GM12878 (cell line): ENCODE data around the gene ETFRF1. TPM values are rescaled to one million over a fixed set of nuclear protein-coding genes. Genes with fewer than 3 reads are reported as not detected.

Experiments used
- ATAC-seq: fragments of 200-7000 bp; cut with Tn5 transposase; 3 replicates; pipeline ENCODE4 v1.9.1; 2020; ENCODE audit warnings: mild to moderate bottlenecking, moderate library complexity
- BruUV-seq: library from RNA; stranded (reverse); fragments of 400-500 nt; replicated peaks from 2 replicates; lab custom pipeline; 2021; lab: Mats Ljungman, UMichigan
- CTCF ChIA-PET: fragments of 300-600 bp; sonication (Branson Sonifier 250); formaldehyde crosslinking; extraction: SDS; loops from one replicate; lab custom pipeline; 2021; ENCODE audit warnings: inconsistent platforms; lab: Yijun Ruan, JAX
- POLR2A ChIA-PET: fragments of 350-600 bp; formaldehyde crosslinking; extraction: SDS; loops from one replicate; lab custom pipeline; 2021; ENCODE audit warnings: inconsistent platforms; lab: Charles Lee
- RAD21 ChIA-PET: fragments of 300-600 bp; sonication (Branson Sonifier 250); formaldehyde crosslinking; loops from one replicate; lab custom pipeline; 2023; ENCODE audit warnings: antibody characterized with exemption; ENCODE audit not compliant: unreplicated experiment; lab: Charles Lee
- SMC1A ChIA-PET: fragments of 300-600 bp; sonication (Branson Sonifier 250); formaldehyde crosslinking; loops from one replicate; lab custom pipeline; 2023; ENCODE audit not compliant: unreplicated experiment, uncharacterized antibody; lab: Charles Lee
- DNase-seq: peaks from one replicate; pipeline ENCODE4 v3.0.0-alpha.2; 2011; ENCODE audit warnings: low read depth, low spot score
- FAIRE-seq: peaks from 3 replicates; lab custom pipeline; 2011; peaks lifted over from hg19 to GRCh38; lab: Jason Lieb, UNC
- H2AFZ ChIP-seq: 2 replicates; pipeline ENCODE4 v1.6.0; 2011; ENCODE audit warnings: low read depth, low read length, control low read depth; ENCODE audit not compliant: control insufficient read depth
- H3K27ac ChIP-seq: 2 replicates; pipeline ENCODE4 v1.5.1; 2011; ENCODE audit warnings: control low read depth; ENCODE audit not compliant: control insufficient read depth, insufficient read depth
- H3K27me3 ChIP-seq, 2 experiments: replicated peaks in 1 of 2; 2 replicates each; pipeline versions ENCODE4 v1.6.0 to v1.6.1; 2011; ENCODE audit warnings: low read length in 1 of 2; ENCODE audit not compliant: control insufficient read depth in 2 of 2, insufficient read depth in 2 of 2
- H3K36me3 ChIP-seq, 2 experiments: 2 replicates each; pipeline ENCODE4 v1.5.1; 2011; ENCODE audit warnings: low read length in 1 of 2; ENCODE audit not compliant: control insufficient read depth in 2 of 2, insufficient read depth in 2 of 2
- H3K4me1 ChIP-seq: 2 replicates; pipeline ENCODE4 v1.6.1; 2011; ENCODE audit warnings: mild to moderate bottlenecking, low read length, moderate library complexity, mixed read lengths; ENCODE audit not compliant: control insufficient read depth, insufficient read depth
- H3K4me2 ChIP-seq: 2 replicates; pipeline ENCODE4 v1.6.0; 2011; ENCODE audit warnings: control low read depth; ENCODE audit not compliant: control insufficient read depth, insufficient read depth
- H3K4me3 ChIP-seq: fragments of 200-600 bp; sonication (generic); 2 replicates; pipeline ENCODE4 v1.5.1; 2016
- H3K79me2 ChIP-seq: 2 replicates; pipeline ENCODE4 v1.6.0; 2011; ENCODE audit warnings: low read length; ENCODE audit not compliant: control insufficient read depth, insufficient read depth
- H3K9ac ChIP-seq: 2 replicates; pipeline ENCODE4 v1.8.0; 2011; ENCODE audit warnings: low read length, control low read depth, mixed read lengths; ENCODE audit not compliant: control insufficient read depth, insufficient read depth
- H3K9me3 ChIP-seq: replicated peaks from 3 replicates; pipeline ENCODE4 v1.5.1; 2011; ENCODE audit warnings: mild to moderate bottlenecking, low read length; ENCODE audit not compliant: control insufficient read depth, insufficient read depth
- H4K20me1 ChIP-seq: 2 replicates; pipeline ENCODE4 v1.6.0; 2011; ENCODE audit not compliant: control insufficient read depth, insufficient read depth
- ATF7 ChIP-seq: fragments of 450-650 bp; IDR thresholded peaks from 2 replicates; pipeline ENCODE4 v1.6.1; 2016; ENCODE audit warnings: low read depth, mild to moderate bottlenecking
- CBFB ChIP-seq: IDR thresholded peaks from 2 replicates; pipeline ENCODE4 v1.6.1; 2016; ENCODE audit warnings: antibody characterized with exemption, low read depth
- CBX5 ChIP-seq: sonication (generic); IDR thresholded peaks from 2 replicates; pipeline ENCODE4 v1.6.1; 2016; ENCODE audit warnings: low read depth, moderate library complexity, mild to moderate bottlenecking, inconsistent platforms
- CHD1 ChIP-seq: IDR thresholded peaks from 2 replicates; pipeline ENCODE4 v1.6.1; 2012; ENCODE audit warnings: low read depth, low read length, improper control_type of control experiment
- CREB1 ChIP-seq: IDR thresholded peaks from 2 replicates; pipeline ENCODE4 v1.6.1; 2012; ENCODE audit warnings: low read depth, mild to moderate bottlenecking, inconsistent platforms
- FOXK2 ChIP-seq: fragments of 450-650 bp; IDR thresholded peaks from 2 replicates; pipeline ENCODE4 v1.6.1; 2017; ENCODE audit warnings: mild to moderate bottlenecking, moderate library complexity
- HDAC6 ChIP-seq: fragments of 200-600 bp; sonication (generic); IDR thresholded peaks from one replicate; pipeline ENCODE4 v1.8.0; 2017; ENCODE audit warnings: antibody characterized with exemption; ENCODE audit not compliant: unreplicated experiment
- MEF2A ChIP-seq: IDR thresholded peaks from 2 replicates; pipeline ENCODE4 v1.6.1; 2011; ENCODE audit warnings: low read depth, mild to moderate bottlenecking, low read length, moderate library complexity; ENCODE audit not compliant: insufficient read depth
- NFIC ChIP-seq: IDR thresholded peaks from 2 replicates; pipeline ENCODE4 v1.6.1; 2012; ENCODE audit warnings: low read depth, mild to moderate bottlenecking, inconsistent platforms, low read length, moderate library complexity
- SMARCA5 ChIP-seq: fragments of 450-650 bp; IDR thresholded peaks from 2 replicates; pipeline ENCODE4 v1.6.1; 2017; ENCODE audit warnings: mild to moderate bottlenecking
- TBL1XR1 ChIP-seq: IDR thresholded peaks from 2 replicates; pipeline ENCODE4 v1.6.1; 2012; ENCODE audit warnings: low read depth, low read length, improper control_type of control experiment
- TCF12 ChIP-seq: IDR thresholded peaks from 2 replicates; pipeline ENCODE4 v1.6.1; 2011; ENCODE audit warnings: low read depth, mild to moderate bottlenecking, low read length
- WGBS: methylation state at CpG from one replicate; pipeline ENCODE4 v1.1.6; 2016; ENCODE audit warnings: low lambda C conversion rate; ENCODE audit not compliant: insufficient replicate concordance, insufficient coverage; ENCODE audit errors: missing lambda C conversion rate; 5-methylcytosine and 5-hydroxymethylcytosine counted together
- in situ Hi-C: fragments of 300-500 bp; cut with MboI; formaldehyde crosslinking; loops from 9 replicates; pipeline ENCODE4 v1.14.3; 2018; ENCODE audit warnings: mixed read lengths
- intact Hi-C: fragments of 100-400 bp; cut with micrococcal nuclease; formaldehyde crosslinking; loops from one replicate; pipeline ENCODE4 v1.14.2; 2022; ENCODE audit not compliant: unreplicated experiment
- polyA plus RNA-seq, 11 experiments: library from polyadenylated mRNA; depleted of rRNA in 4 of 11; unstranded in 6 of 11; stranded (reverse) in 5 of 11; fragments of >200 nt; fragmentation: Nextera tagmentation in 4 of 11; fragmentation: Illumina TruSeq in 1 of 11; extraction: Ambion mirVana in 4 of 11; extraction: Trizol in 1 of 11; gene quantifications; 1 replicate in 1 of 11; 2 replicates in 10 of 11; pipeline versions ENCODE4 v1.2.1 to v1.2.3, GENCODE V29; 2011 to 2016; ENCODE audit warnings: inconsistent platforms in 2 of 11, missing spikeins in 2 of 11, low read depth in 1 of 11
- total RNA-seq, 4 experiments: library from RNA; depleted of rRNA in 3 of 4; stranded (reverse); fragments of >200 nt in 3 of 4; fragmentation: Illumina TruSeq in 1 of 4; extraction: Trizol in 1 of 4; gene quantifications; 2 replicates each; pipeline versions ENCODE4 v1.2.1 to v1.2.3, GENCODE V29; 2013 to 2021
- TF ChIP-seq, protein P1 (sequence below): fragments of 450-650 bp; formaldehyde crosslinking; IDR thresholded peaks from 2 replicates; pipeline ENCODE4 v1.5.0; 2022; ENCODE audit warnings: mild to moderate bottlenecking, missing genetic modification characterization

The ETFRF1 gene
- total and polyA plus RNA-seq, 10 of the 15 experiments (the other 5 are each of a cell fraction or from before 2014, with no cell fraction given): 9.9 to 59.6 (median 26.2) TPM

DNA sequence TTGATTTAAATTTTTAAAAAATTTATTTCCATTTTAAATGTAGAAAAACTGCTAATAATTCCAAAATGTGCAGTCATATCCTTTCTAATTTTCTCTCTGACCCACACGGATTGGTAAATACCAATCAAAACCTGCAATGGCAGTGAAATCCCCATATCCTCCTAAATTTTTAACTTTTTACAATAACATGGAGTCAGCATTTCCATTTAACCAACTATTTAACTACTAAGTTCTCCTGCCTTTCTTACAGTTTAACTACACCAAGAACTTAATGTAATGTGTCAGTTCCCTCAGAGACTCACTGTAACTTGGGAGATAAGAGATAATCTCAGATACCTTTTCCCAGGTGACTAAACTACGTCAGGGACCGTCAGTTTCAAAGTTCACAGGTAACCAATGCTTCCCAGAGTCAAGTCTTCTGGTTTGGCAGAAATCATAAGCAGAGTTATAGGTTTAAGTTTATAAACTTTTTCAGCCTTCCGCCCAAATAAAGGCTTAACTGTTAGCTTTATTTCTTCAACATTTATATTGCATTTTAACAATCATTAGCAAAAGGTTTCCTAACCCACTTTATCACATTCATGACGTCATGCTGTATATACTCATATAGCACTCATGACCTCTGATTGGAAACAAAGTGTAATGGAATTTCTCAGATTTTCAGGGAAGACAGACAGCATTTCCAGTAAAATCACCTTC lies 48.1 kb downstream of the ETFRF1 start:
- in situ Hi-C loops: no loop called here
- no peak overlapping the region for H3K4me3 ChIP-seq
- H3K27ac ChIP-seq: no peak overlapping the region
- peak; percentile 89 for TF ChIP-seq ATF7
- TF ChIP-seq TCF12: no peak
- no peak for TF ChIP-seq CHD1
- no peak for TF ChIP-seq FOXK2
- TF ChIP-seq SMARCA5: no peak
- no peak for TF ChIP-seq CBX5
- TF ChIP-seq CREB1: no peak
- TF ChIP-seq, all 136 proteins: peak for 1
- WGBS: 77% methylated on average over 5 of the region's 5 CpGs
- ChIA-PET CTCF (interaction anchor here (1.2 to 2.7 kb wide), 2 partner anchors 86 to 133 kb away, joined by 3 to 16 read pairs; no protein-coding TSS in a partner anchor), RAD21 (interaction anchor here (0.7 kb wide), 1 partner anchor 122 kb away, joined by 5 read pairs; no protein-coding TSS in a partner anchor), SMC1A (interaction anchor here (0.6 to 3.4 kb wide), 6 partner anchors 45 to 122 kb away, joined by 3 to 16 read pairs (median 5); no protein-coding TSS in a partner anchor), POLR2A (interaction anchor here (1.1 kb wide), 1 partner anchor 8 kb away, joined by 4 read pairs; the partner anchor contains the start of gene KRAS)
- no peak for FAIRE-seq
- Histone ChIP-seq H4K20me1 (no peaks in the 10 kb centered on the region), H3K4me1 (no peaks in the 10 kb centered on the region), H3K27me3 (no peaks in the 10 kb centered on the region), H2AFZ (no peak overlapping the region), H3K9ac (no peak overlapping the region), H3K9me3 (no peaks in the 10 kb centered on the region; the same call in 1 of the 3 replicates), H3K79me2 (peaks cover 14% of the 10 kb centered on the region), H3K4me2 (no peak overlapping the region), H3K36me3 (no peaks in the 10 kb centered on the region; a peak in 2 of 4 replicates)
- intact Hi-C loops: no loop called here
- BruUV-seq: no TSS peak
- DNase-seq: no peak
- no peak for ATAC-seq

- H3K27ac ChIP-seq: no peak overlapping the region
- DNase-seq: no peak
- no peak overlapping the region for H3K4me3 ChIP-seq
- CTCF ChIA-PET: no interaction called here
- H3K4me1 ChIP-seq: no peaks in the 10 kb centered on the region
- H3K9ac ChIP-seq: no peak overlapping the region
- TF ChIP-seq CBFB (no peak), MEF2A (no peak), TBL1XR1 (no peak), NFIC (no peak), FOXK2 (no peak), HDAC6 (no peak)
- TF ChIP-seq, protein P1, sequence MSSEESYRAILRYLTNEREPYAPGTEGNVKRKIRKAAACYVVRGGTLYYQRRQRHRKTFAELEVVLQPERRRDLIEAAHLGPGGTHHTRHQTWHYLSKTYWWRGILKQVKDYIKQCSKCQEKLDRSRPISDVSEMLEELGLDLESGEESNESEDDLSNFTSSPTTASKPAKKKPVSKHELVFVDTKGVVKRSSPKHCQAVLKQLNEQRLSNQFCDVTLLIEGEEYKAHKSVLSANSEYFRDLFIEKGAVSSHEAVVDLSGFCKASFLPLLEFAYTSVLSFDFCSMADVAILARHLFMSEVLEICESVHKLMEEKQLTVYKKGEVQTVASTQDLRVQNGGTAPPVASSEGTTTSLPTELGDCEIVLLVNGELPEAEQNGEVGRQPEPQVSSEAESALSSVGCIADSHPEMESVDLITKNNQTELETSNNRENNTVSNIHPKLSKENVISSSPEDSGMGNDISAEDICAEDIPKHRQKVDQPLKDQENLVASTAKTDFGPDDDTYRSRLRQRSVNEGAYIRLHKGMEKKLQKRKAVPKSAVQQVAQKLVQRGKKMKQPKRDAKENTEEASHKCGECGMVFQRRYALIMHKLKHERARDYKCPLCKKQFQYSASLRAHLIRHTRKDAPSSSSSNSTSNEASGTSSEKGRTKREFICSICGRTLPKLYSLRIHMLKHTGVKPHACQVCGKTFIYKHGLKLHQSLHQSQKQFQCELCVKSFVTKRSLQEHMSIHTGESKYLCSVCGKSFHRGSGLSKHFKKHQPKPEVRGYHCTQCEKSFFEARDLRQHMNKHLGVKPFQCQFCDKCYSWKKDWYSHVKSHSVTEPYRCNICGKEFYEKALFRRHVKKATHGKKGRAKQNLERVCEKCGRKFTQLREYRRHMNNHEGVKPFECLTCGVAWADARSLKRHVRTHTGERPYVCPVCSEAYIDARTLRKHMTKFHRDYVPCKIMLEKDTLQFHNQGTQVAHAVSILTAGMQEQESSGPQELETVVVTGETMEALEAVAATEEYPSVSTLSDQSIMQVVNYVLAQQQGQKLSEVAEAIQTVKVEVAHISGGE (CRISPR knock-in tag): no peak
- no TSS peak for BruUV-seq
- intact Hi-C loops: no loop called here
- peak; percentile 35 for FAIRE-seq
- no peak for ATAC-seq
- RAD21 ChIA-PET: no interaction called here
- SMC1A ChIA-PET: interaction anchor here (3.4 kb wide), 1 partner anchor 80 kb away, joined by 13 read pairs; no protein-coding TSS in a partner anchor
- POLR2A ChIA-PET: no interaction called here
- H3K27me3 ChIP-seq: no peaks in the 10 kb centered on the region
- H3K79me2 ChIP-seq: peaks cover 18% of the 10 kb centered on the region
- in situ Hi-C loops: no loop called here
- H3K36me3 ChIP-seq: no peaks in the 10 kb centered on the region; a peak in 2 of 4 replicates
- H3K4me2 ChIP-seq: no peak overlapping the region
- no peaks in the 10 kb centered on the region for H4K20me1 ChIP-seq
- H2AFZ ChIP-seq: no peak overlapping the region
- no peaks in the 10 kb centered on the region; the same call in 1 of the 3 replicates for H3K9me3 ChIP-seq
Observed at GRCh38 chr12:25243680-25243990, 48.6 kb downstream of the ETFRF1 start.
